Upper lobe of left lung (tissue), 6 donors: ENCODE measurements around the gene ARHGAP15. TPM values are rescaled to one million over a fixed set of nuclear protein-coding genes. Genes with fewer than 3 reads are reported as not detected.

Experiments
- small RNA-seq, 4 donors: library from RNA; depleted of rRNA; stranded (forward); fragments of <200 nt; gene quantifications; one replicate each; pipeline ENCODE3, GENCODE V24; 2016
- total RNA-seq, 6 donors: library from RNA; depleted of rRNA in 4 of 6; stranded (reverse); fragments of >200 nt in 4 of 6; gene quantifications; one replicate each; pipeline versions ENCODE4 v1.1.0 to v1.2.1, GENCODE V29; 2016 to 2021
- donor health status: DM: no; HTN: no; CAD: no; lungs with moderate emphysema.
- donor health status: DM: no; HTN: yes; CAD: no; lungs with severe emphysema.

Gene ARHGAP15
- total RNA-seq, 6 donors from 2014 or later, result 11.9 to 57.6 (median 17.5) TPM

Small RNA genes lying within 50 kb of the gene (small RNA-seq; reads per million reads assigned to genes)
- gene MTND4LP12, result 0 reads per million in 4 donors
